Measurements from ENCODE around the gene LGMN.

DNA sequence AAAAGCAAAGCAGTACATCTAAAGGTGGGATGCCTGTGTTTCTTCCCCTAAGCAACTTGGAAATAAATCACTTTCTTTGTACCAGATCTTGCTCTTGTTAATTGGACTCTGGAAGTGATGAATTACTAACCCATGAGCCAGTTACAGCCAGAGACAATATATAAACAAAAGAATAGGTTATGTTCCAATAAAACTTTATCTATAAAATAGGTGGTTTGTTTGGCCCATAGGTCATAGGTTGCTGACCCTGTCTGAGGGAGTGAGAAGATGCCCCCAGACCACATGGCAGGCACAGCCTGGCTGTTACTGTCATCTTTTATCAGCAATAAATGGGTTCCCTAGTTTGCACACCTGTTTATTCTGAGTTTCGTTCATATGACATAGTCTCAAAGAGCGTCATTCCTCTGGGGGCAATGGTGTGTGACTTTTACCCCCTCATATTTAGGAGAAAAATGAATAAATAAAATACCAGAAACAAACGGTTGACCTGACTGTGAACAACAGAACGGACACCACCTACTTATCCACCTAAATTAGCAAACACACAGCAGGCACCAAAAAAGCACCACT lies 10.7 kb downstream of the LGMN start:
- TF ChIP-seq, protein P1, sequence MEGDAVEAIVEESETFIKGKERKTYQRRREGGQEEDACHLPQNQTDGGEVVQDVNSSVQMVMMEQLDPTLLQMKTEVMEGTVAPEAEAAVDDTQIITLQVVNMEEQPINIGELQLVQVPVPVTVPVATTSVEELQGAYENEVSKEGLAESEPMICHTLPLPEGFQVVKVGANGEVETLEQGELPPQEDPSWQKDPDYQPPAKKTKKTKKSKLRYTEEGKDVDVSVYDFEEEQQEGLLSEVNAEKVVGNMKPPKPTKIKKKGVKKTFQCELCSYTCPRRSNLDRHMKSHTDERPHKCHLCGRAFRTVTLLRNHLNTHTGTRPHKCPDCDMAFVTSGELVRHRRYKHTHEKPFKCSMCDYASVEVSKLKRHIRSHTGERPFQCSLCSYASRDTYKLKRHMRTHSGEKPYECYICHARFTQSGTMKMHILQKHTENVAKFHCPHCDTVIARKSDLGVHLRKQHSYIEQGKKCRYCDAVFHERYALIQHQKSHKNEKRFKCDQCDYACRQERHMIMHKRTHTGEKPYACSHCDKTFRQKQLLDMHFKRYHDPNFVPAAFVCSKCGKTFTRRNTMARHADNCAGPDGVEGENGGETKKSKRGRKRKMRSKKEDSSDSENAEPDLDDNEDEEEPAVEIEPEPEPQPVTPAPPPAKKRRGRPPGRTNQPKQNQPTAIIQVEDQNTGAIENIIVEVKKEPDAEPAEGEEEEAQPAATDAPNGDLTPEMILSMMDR (IDR thresholded peaks at IDR 0.05): no peak
- no peak for TF ChIP-seq EZH2 (IDR thresholded peaks at IDR 0.05; ENCODE audit: borderline replicate concordance, insufficient read depth, low read depth, low read length, poor library complexity, severe bottlenecking)

All from B cell (primary cell).